HCT116 (cell line): ENCODE results near the gene KRT12. TPM values are rescaled to one million over a fixed set of nuclear protein-coding genes. Genes with fewer than 3 reads are reported as not detected.
A peak's percentile ranks its signal among the peaks of the same experiment; 100 is the strongest.

ENCODE experiments used
- ATAC-seq: fragments of 200-7000 bp; cut with Tn5 transposase; 2 replicates; pipeline ENCODE4 v1.9.1; 2020; ENCODE audit warnings: mild to moderate bottlenecking, moderate library complexity
- BruUV-seq: library from RNA; stranded (reverse); fragments of 400-500 nt; replicated peaks from 2 replicates; lab custom pipeline; 2021; lab: Mats Ljungman, UMichigan
- CTCF ChIA-PET: fragments of 300-600 bp; sonication (Branson Sonifier 250); formaldehyde crosslinking; loops from one replicate; lab custom pipeline; 2021; ENCODE audit warnings: antibody characterized with exemption; lab: Charles Lee
- POLR2A ChIA-PET: fragments of 300-600, 350-600 bp; sonication (Branson Sonifier 250); formaldehyde crosslinking; loops from one replicate; lab custom pipeline; 2021; ENCODE audit warnings: antibody characterized with exemption; lab: Charles Lee
- RAD21 ChIA-PET, 2 experiments: fragments of 300-600 bp; sonication (Branson Sonifier 250); formaldehyde crosslinking; loops; one replicate each; lab custom pipeline; 2023; ENCODE audit warnings: low total read pairs in 2 of 2; ENCODE audit not compliant: uncharacterized antibody in 2 of 2, unreplicated experiment in 2 of 2, low non-redundant PET in 1 of 2; lab: Charles Lee
- DNase-seq: peaks from one replicate; pipeline ENCODE4 v3.0.0-alpha.2; 2010; ENCODE audit warnings: low read depth, low spot score
- H2AFZ ChIP-seq: fragments of 200-600 bp; shearing (Covaris generic), sonication (generic); 2 replicates; pipeline ENCODE4 v1.6.1; 2017; ENCODE audit warnings: low read depth, mixed run types, mixed read lengths, antibody characterized with exemption, low read length; ENCODE audit not compliant: poor library complexity, severe bottlenecking
- H3K27ac ChIP-seq: 2 replicates; pipeline ENCODE4 v1.5.1; 2012; ENCODE audit warnings: low read depth, low read length
- H3K27me3 ChIP-seq: fragments of 200-600 bp; sonication (generic); 2 replicates; pipeline ENCODE4 v1.6.1; 2016; ENCODE audit warnings: mixed run types, low read length, mixed read lengths; ENCODE audit not compliant: insufficient read depth
- H3K36me3 ChIP-seq, 2 experiments: fragments of 200-500 bp in 1 of 2; fragments of 200-600 bp in 1 of 2; sonication (Bioruptor generic) in 1 of 2; sonication (generic) in 1 of 2; 2 replicates each; pipeline versions ENCODE4 v1.5.1 to v1.6.1; 2014 to 2016; ENCODE audit warnings: low read length in 2 of 2, inconsistent platforms in 1 of 2, mixed read lengths in 1 of 2, mixed run types in 1 of 2; ENCODE audit not compliant: insufficient read depth in 2 of 2, control insufficient read depth in 1 of 2
- H3K4me1 ChIP-seq, 2 experiments: fragments of 200-600 bp in 1 of 2; sonication (generic) in 1 of 2; 2 replicates each; pipeline versions ENCODE4 v1.5.1 to v1.6.1; 2012 to 2017; ENCODE audit warnings: low read length in 2 of 2, inconsistent platforms in 1 of 2, mild to moderate bottlenecking in 1 of 2, mixed read lengths in 1 of 2, mixed run types in 1 of 2, moderate library complexity in 1 of 2; ENCODE audit not compliant: insufficient read depth in 2 of 2, control insufficient read depth in 1 of 2
- H3K4me2 ChIP-seq: fragments of 200-600 bp; sonication (generic); 2 replicates; pipeline ENCODE4 v1.6.1; 2017; ENCODE audit warnings: mixed run types, low read length, mixed read lengths
- H3K4me3 ChIP-seq, 2 experiments: fragments of 200-600 bp in 1 of 2; sonication (generic) in 1 of 2; replicated peaks in 1 of 2; 2 replicates each; pipeline ENCODE4 v1.5.1; 2011 to 2016; ENCODE audit warnings: low read length in 2 of 2, control low read depth in 1 of 2, low read depth in 1 of 2, mild to moderate bottlenecking in 1 of 2, mixed read lengths in 1 of 2, mixed run types in 1 of 2
- H3K79me2 ChIP-seq: fragments of 200-600 bp; sonication (generic); 2 replicates; pipeline ENCODE4 v1.6.1; 2017; ENCODE audit warnings: mild to moderate bottlenecking, mixed run types, low read length, moderate library complexity, mixed read lengths; ENCODE audit not compliant: insufficient read depth
- H3K9ac ChIP-seq: fragments of 200-600 bp; sonication (generic); 2 replicates; pipeline ENCODE4 v1.6.1; 2016; ENCODE audit warnings: low read length, mixed read lengths
- H3K9me2 ChIP-seq: fragments of 200-600 bp; sonication (generic), shearing (Covaris generic); 2 replicates; pipeline ENCODE4 v1.6.1; 2017; ENCODE audit warnings: mixed run types, mild to moderate bottlenecking, moderate library complexity; ENCODE audit not compliant: insufficient read depth
- H3K9me3 ChIP-seq, 2 experiments: fragments of 200-500 bp in 1 of 2; fragments of 200-600 bp in 1 of 2; sonication (Bioruptor generic) in 1 of 2; sonication (generic) in 1 of 2; 2 replicates each; pipeline ENCODE4 v1.6.1; 2014 to 2017; ENCODE audit warnings: low read length in 2 of 2, mixed read lengths in 2 of 2, inconsistent platforms in 1 of 2, low read depth in 1 of 2, mild to moderate bottlenecking in 1 of 2, mixed run types in 1 of 2, moderate library complexity in 1 of 2; ENCODE audit not compliant: control insufficient read depth in 1 of 2, insufficient read depth in 1 of 2
- H4K20me1 ChIP-seq: fragments of 200-600 bp; sonication (generic), shearing (Covaris generic); 2 replicates; pipeline ENCODE4 v1.6.1; 2017; ENCODE audit warnings: mixed run types, mild to moderate bottlenecking, moderate library complexity; ENCODE audit not compliant: insufficient read depth
- EZH2phosphoT487 ChIP-seq: fragments of 200-600 bp; IDR thresholded peaks from 2 replicates; pipeline ENCODE4 v1.6.1; 2018; ENCODE audit warnings: antibody characterized with exemption, borderline replicate concordance
- FOSL1 ChIP-seq: IDR thresholded peaks from 2 replicates; pipeline ENCODE4 v1.6.1; 2012; ENCODE audit warnings: low read depth
- JUND ChIP-seq: IDR thresholded peaks from 2 replicates; pipeline ENCODE4 v1.6.1; 2012
- POLR2A ChIP-seq: IDR thresholded peaks from 2 replicates; pipeline ENCODE4 v1.7.0; 2011; ENCODE audit warnings: borderline replicate concordance; ENCODE audit not compliant: insufficient read depth, insufficient read length; ENCODE audit errors: extremely low read depth
- POLR2AphosphoS5 ChIP-seq: IDR thresholded peaks from 2 replicates; pipeline ENCODE4 v1.6.1; 2011; ENCODE audit warnings: mild to moderate bottlenecking, low read depth, low read length, moderate library complexity
- RAD21 ChIP-seq: IDR thresholded peaks from 2 replicates; pipeline ENCODE4 v1.6.1; 2012; ENCODE audit warnings: low read depth, mild to moderate bottlenecking
- SIN3A ChIP-seq: IDR thresholded peaks from 2 replicates; pipeline ENCODE4 v1.6.1; 2012; ENCODE audit warnings: low read depth
- SP1 ChIP-seq: IDR thresholded peaks from 2 replicates; pipeline ENCODE4 v1.6.1; 2012; ENCODE audit warnings: low read depth
- SRF ChIP-seq: IDR thresholded peaks from 2 replicates; pipeline ENCODE4 v1.6.1; 2012; ENCODE audit warnings: low read depth
- TCF7L2 ChIP-seq: IDR thresholded peaks from 2 replicates; pipeline ENCODE4 v1.7.0; 2011; ENCODE audit warnings: borderline replicate concordance, inconsistent platforms; ENCODE audit not compliant: insufficient read depth, insufficient read length; ENCODE audit errors: extremely low read depth
- ZFX ChIP-seq: fragments of 450-650 bp; IDR thresholded peaks from 2 replicates; pipeline ENCODE4 v1.6.1; 2017
- intact Hi-C: fragments of 100-400 bp; cut with micrococcal nuclease; formaldehyde crosslinking; loops from 2 replicates; pipeline ENCODE4 v1.10.0; 2022
- total RNA-seq: library from RNA; stranded (reverse); gene quantifications from one replicate; pipeline ENCODE4 v1.2.1, GENCODE V29; 2021; ENCODE audit not compliant: unreplicated experiment
- TF ChIP-seq, protein P1 (sequence below): IDR thresholded peaks from 2 replicates; pipeline ENCODE4 v1.6.1; 2011; ENCODE audit warnings: mild to moderate bottlenecking, low read length, moderate library complexity; ENCODE audit not compliant: insufficient replicate concordance; ENCODE audit errors: extremely low read depth
- TF ChIP-seq, protein P2 (sequence below): IDR thresholded peaks from 2 replicates; pipeline ENCODE4 v1.6.1; 2012
- TF ChIP-seq, protein P3 (sequence below), 3 experiments: fragments of 200-600 bp in 1 of 3; sonication (generic) in 1 of 3; IDR thresholded peaks in 2 of 3; conservative IDR thresholded peaks in 1 of 3; 2 replicates each; pipeline ENCODE4 v1.5.1; 2012 to 2017; ENCODE audit warnings: low read depth in 2 of 3, low read length in 2 of 3, antibody characterized with exemption in 1 of 3, borderline replicate concordance in 1 of 3, control low read depth in 1 of 3, mild to moderate bottlenecking in 1 of 3, mixed read lengths in 1 of 3, mixed run types in 1 of 3, moderate library complexity in 1 of 3; ENCODE audit not compliant: insufficient read depth in 1 of 3

KRT12 gene
- total RNA-seq, 1 experiment from 2014 or later: not detected

DNA sequence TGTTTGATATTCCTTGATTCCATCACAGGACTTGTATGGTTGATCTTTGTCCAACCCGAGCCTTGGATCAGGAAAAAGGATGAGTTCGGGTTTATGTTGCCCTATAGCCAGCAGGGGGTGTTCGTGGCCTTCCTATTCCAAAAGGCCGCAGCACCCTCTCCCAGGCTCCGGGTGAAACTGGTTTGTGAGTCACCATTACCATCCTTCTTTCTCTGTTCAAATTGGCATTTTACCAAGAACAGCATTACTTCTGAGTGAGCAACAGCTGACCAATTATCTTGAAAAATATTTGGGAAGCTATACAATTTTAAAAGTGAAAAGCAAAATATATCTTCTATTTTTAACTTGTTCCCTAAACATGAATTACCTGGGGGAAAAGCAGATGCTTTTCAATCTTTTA, 42.3 kb upstream of the KRT12 start (continued):
- TF ChIP-seq RAD21 (peak; percentile 99), EZH2phosphoT487 (no peak), ZFX (no peak), JUND (peak; percentile 83), SP1 (peak; percentile 79), FOSL1 (peak; percentile 88), POLR2AphosphoS5 (peak; percentile 55; the same call in 1 of the 2 replicates), TCF7L2 (no peak)
- TF ChIP-seq, protein P1, sequence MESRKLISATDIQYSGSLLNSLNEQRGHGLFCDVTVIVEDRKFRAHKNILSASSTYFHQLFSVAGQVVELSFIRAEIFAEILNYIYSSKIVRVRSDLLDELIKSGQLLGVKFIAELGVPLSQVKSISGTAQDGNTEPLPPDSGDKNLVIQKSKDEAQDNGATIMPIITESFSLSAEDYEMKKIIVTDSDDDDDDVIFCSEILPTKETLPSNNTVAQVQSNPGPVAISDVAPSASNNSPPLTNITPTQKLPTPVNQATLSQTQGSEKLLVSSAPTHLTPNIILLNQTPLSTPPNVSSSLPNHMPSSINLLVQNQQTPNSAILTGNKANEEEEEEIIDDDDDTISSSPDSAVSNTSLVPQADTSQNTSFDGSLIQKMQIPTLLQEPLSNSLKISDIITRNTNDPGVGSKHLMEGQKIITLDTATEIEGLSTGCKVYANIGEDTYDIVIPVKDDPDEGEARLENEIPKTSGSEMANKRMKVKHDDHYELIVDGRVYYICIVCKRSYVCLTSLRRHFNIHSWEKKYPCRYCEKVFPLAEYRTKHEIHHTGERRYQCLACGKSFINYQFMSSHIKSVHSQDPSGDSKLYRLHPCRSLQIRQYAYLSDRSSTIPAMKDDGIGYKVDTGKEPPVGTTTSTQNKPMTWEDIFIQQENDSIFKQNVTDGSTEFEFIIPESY: no peak
- TF ChIP-seq, protein P2, sequence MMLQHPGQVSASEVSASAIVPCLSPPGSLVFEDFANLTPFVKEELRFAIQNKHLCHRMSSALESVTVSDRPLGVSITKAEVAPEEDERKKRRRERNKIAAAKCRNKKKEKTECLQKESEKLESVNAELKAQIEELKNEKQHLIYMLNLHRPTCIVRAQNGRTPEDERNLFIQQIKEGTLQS: no peak

DNA sequence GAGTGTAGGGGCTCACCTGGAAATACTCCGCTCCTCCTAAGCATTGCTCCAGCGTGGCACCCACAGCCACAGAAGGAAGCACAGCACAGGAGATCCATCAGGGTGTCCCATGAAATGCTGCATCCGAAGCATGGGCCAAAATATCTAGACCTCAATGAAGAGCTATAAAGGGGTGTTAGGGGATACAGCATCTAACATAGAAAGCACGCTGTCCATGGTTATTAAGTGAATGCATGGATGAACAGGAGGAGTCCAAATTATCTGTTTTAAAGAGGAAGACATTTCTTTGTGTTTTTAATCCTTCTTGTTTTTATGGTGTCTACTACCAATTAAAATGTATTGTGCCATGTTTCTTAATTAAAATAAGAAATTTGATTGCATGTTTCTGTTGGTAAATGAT, 39.6 kb upstream of the KRT12 start:
- Histone ChIP-seq H3K36me3 (no peaks in the 10 kb centered on the region), H3K27me3 (no peaks in the 10 kb centered on the region), H3K27ac (no peak overlapping the region), H3K9me3 (no peaks in the 10 kb centered on the region), H3K9me2 (no peaks in the 10 kb centered on the region), H3K4me3 (no peak overlapping the region), H3K4me2 (no peak overlapping the region), H2AFZ (no peak overlapping the region), H4K20me1 (no peaks in the 10 kb centered on the region), H3K4me1 (peaks cover 65 to 74% of the 10 kb centered on the region in 2 experiments), H3K79me2 (no peaks in the 10 kb centered on the region), H3K9ac (no peak overlapping the region)
- POLR2A ChIA-PET: interaction anchor here (0.9 kb wide), 1 partner anchor 619 kb away, joined by 4 read pairs; no protein-coding TSS in a partner anchor
- no TSS peak for BruUV-seq
- DNase-seq (no peak), ATAC-seq (no peak)
- intact Hi-C loops: loop anchor here (5.0 kb wide), 1 partner anchor 741 kb away; no protein-coding TSS in a partner anchor
- RAD21 ChIA-PET: interaction anchor here (0.7 to 1.2 kb wide), 2 partner anchors 581 to 756 kb away, joined by 3 to 4 read pairs; no protein-coding TSS in a partner anchor
- TF ChIP-seq, protein P1: no peak
- no peak for TF ChIP-seq SRF
- TF ChIP-seq EZH2phosphoT487: no peak
- no peak for TF ChIP-seq JUND
- no peak for TF ChIP-seq TCF7L2
- TF ChIP-seq, protein P2: no peak
- no peak for TF ChIP-seq POLR2A
- TF ChIP-seq, protein P3, sequence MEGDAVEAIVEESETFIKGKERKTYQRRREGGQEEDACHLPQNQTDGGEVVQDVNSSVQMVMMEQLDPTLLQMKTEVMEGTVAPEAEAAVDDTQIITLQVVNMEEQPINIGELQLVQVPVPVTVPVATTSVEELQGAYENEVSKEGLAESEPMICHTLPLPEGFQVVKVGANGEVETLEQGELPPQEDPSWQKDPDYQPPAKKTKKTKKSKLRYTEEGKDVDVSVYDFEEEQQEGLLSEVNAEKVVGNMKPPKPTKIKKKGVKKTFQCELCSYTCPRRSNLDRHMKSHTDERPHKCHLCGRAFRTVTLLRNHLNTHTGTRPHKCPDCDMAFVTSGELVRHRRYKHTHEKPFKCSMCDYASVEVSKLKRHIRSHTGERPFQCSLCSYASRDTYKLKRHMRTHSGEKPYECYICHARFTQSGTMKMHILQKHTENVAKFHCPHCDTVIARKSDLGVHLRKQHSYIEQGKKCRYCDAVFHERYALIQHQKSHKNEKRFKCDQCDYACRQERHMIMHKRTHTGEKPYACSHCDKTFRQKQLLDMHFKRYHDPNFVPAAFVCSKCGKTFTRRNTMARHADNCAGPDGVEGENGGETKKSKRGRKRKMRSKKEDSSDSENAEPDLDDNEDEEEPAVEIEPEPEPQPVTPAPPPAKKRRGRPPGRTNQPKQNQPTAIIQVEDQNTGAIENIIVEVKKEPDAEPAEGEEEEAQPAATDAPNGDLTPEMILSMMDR (IDR thresholded peaks at IDR 0.05 in 2 of 3, conservative IDR thresholded peaks at IDR 0.05 in 1 of 3; ENCODE audit: borderline replicate concordance in 1 of 3, insufficient read depth in 1 of 3, low read depth in 2 of 3, low read length in 2 of 3): no peak
- TF ChIP-seq SIN3A: no peak
- TF ChIP-seq, all 23 proteins: peak for 0
- CTCF ChIA-PET: interaction anchor here (1.8 kb wide), 1 partner anchor 642 kb away, joined by 11 read pairs; no protein-coding TSS in a partner anchor
